Panc1 (cell line): Measurements from ENCODE around the gene EPN2.
"Not testable (repeated sequence)": the region's sequence is repeated elsewhere in the genome, so short reads cannot be mapped to it uniquely, and the experiment has no call there.

Experiments
- CTCF ChIP-seq: fragments of 450-650 bp; IDR thresholded peaks from 2 replicates; pipeline ENCODE4 v1.5.1; 2017; ENCODE audit warnings: mild to moderate bottlenecking
- SIN3A ChIP-seq: IDR thresholded peaks from 2 replicates; pipeline ENCODE4 v1.6.1; 2012; ENCODE audit warnings: low read depth, mild to moderate bottlenecking, low read length, moderate library complexity, borderline replicate concordance; ENCODE audit not compliant: insufficient read depth

- not testable (repeated sequence) for TF ChIP-seq CTCF, SIN3A
Observed at GRCh38 chr17:19353401-19353800, 116.2 kb downstream of the EPN2 start.
